D721Med (cell line): ENCODE results near the gene TMEM186.
"Not testable (repeated sequence)": the region's sequence is repeated elsewhere in the genome, so short reads cannot be mapped to it uniquely, and the experiment has no call there.

Source experiments
- DNase-seq: peaks from one replicate; pipeline ENCODE4 v3.0.0; 2011; ENCODE audit warnings: low spot score; ENCODE audit not compliant: insufficient read length
- FAIRE-seq: peaks from 2 replicates; lab custom pipeline; 2011; peaks lifted over from hg19 to GRCh38; lab: Jason Lieb, UNC
- CTCF ChIP-seq: IDR thresholded peaks from 2 replicates; pipeline ENCODE4 v1.5.1; 2012; ENCODE audit warnings: mild to moderate bottlenecking, control low read depth; ENCODE audit not compliant: insufficient read depth; ENCODE audit errors: missing control alignments

TMEM186 gene

DNA sequence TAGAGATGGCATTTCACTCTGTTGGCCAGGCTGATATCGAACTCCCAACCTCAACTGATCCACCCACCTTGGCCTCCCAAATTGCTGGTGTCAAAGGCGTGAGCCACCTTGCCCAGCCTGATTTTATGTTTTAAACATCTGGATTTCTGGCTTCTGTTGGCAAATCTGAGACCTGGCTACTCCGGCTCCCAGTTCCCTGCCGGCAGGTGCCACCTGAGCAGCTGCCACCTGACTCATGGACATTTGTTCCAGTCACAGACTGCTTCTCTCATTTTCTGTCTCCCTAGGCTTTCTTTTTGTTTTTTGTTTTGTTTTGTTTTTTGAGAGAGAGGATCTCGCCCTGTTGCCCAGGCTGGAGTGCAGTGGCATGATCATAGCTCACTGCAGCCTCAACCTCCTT, 9.8 kb upstream of the TMEM186 start:
- DNase-seq (no peak), FAIRE-seq (no peak)
- no peak for TF ChIP-seq CTCF

GRCh38 chr16:8806272-8806983, 9.0 kb upstream of the TMEM186 start:
- FAIRE-seq (no peak), DNase-seq (no peak)
- no peak for TF ChIP-seq CTCF

DNA sequence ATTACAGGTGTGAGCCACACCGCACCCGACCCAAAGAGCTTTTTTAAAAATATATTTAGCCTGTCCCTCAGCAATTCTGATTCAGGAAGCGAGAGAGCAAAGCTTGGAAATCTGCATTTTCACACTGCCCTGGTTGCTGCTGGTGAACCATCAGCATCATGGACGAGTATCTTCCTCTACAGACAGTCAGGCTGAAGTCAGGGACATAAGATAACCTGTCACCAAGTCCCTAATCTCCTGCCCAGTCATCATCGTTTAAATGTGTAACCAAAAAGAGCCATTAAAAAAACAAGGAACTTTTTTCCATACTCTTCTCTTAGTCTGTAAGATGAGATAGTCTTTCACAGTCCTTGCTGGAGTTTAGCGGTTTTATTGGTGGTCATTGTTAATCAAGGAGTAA, 6.9 kb upstream of the TMEM186 start:
- FAIRE-seq (no peak), DNase-seq (no peak)
- TF ChIP-seq CTCF: no peak

DNA sequence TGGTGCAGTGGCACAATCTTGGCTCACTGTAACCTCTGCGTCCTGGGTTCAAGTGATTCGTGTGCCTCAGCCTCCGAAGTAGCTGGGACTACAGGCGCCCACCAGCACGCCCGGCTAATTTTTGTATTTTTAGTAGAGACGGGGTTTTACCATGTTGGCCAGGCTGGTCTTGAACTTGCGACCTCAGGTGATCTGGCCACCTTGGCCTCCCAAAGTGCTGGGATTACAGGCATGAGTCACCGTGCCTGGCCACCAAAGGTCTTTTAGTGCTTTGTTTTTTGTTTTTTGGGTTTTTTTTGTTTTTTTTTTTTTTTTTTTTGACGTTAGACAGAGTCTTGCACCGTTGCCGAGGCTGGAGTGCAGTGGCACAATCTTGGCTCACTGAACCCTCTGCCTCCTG, 6.3 kb upstream of the TMEM186 start:
- not testable (repeated sequence) for DNase-seq, FAIRE-seq

DNA sequence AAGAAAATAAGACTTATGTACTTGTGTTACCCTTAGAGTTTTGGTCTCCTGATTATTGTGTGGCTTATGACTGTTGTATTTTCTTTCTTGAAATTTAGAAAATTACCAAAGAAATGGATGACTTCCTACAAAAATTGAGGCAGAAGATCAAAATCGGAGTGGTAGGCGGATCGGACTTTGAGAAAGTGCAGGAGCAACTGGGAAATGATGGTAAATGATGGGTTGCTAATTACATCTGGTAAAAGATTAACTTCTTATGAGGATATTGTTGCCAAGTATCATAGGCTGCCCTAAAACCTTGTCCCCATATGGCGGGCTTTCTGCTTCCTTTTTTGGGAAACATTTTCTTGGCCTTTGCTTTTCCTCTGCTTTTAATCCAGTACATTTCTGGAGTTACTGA, 4.3 kb upstream of the TMEM186 start:
- no peak for TF ChIP-seq CTCF
- DNase-seq (no peak), FAIRE-seq (no peak)

- TF ChIP-seq CTCF: no peak
- DNase-seq (no peak), FAIRE-seq (no peak)
These were observed 1.2 kb upstream of the TMEM186 start for GRCh38 chr16:8798535-8799157.

- no peak for TF ChIP-seq CTCF
- FAIRE-seq: no peak
- DNase-seq: no peak
These were observed 712 bp upstream of the TMEM186 start for GRCh38 chr16:8798174-8798527.
